ENCODE results near the gene JAG1.

DNA sequence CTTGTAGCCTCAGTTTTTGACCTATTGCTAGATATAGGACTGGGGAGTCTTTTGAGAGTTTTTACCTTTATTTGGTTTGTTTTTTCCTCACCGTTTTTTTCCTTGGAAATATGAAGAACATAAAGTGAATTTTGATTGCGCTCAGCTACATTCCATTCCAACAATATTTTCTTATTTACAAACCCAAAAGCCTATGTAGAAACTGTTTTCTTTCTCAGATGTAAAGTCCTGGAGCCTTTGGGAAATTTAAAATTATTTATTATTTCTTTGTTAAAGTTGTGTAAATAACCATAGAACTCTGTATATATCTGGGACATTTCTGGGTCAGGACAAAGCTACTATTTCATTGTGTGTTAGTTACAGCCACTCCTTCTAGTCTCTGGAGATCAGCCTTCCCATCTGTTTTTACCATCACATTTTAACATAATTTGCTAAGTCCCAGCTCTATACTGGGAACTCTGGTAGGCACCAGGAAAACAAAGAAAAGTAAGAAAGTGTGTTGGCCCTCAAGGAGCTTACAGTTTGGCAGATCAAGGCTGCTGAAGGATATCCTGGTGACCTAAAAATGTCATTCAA lies 68.8 kb downstream of the JAG1 start:
- TF ChIP-seq, protein P1, sequence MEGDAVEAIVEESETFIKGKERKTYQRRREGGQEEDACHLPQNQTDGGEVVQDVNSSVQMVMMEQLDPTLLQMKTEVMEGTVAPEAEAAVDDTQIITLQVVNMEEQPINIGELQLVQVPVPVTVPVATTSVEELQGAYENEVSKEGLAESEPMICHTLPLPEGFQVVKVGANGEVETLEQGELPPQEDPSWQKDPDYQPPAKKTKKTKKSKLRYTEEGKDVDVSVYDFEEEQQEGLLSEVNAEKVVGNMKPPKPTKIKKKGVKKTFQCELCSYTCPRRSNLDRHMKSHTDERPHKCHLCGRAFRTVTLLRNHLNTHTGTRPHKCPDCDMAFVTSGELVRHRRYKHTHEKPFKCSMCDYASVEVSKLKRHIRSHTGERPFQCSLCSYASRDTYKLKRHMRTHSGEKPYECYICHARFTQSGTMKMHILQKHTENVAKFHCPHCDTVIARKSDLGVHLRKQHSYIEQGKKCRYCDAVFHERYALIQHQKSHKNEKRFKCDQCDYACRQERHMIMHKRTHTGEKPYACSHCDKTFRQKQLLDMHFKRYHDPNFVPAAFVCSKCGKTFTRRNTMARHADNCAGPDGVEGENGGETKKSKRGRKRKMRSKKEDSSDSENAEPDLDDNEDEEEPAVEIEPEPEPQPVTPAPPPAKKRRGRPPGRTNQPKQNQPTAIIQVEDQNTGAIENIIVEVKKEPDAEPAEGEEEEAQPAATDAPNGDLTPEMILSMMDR (IDR thresholded peaks at IDR 0.05; ENCODE audit: insufficient read depth, low read depth, low read length) = no peak
- no peak for TF ChIP-seq EZH2 (IDR thresholded peaks at IDR 0.05; ENCODE audit: insufficient read depth, low read length)

All from astrocyte (in vitro differentiated cells and primary cell).